ENCODE data around the gene TAS2R43.
A peak's percentile ranks its signal among the peaks of the same experiment; 100 is the strongest.
"Not testable (repeated sequence)": the region's sequence is repeated elsewhere in the genome, so short reads cannot be mapped to it uniquely, and the experiment has no call there.

Gene TAS2R43

DNA sequence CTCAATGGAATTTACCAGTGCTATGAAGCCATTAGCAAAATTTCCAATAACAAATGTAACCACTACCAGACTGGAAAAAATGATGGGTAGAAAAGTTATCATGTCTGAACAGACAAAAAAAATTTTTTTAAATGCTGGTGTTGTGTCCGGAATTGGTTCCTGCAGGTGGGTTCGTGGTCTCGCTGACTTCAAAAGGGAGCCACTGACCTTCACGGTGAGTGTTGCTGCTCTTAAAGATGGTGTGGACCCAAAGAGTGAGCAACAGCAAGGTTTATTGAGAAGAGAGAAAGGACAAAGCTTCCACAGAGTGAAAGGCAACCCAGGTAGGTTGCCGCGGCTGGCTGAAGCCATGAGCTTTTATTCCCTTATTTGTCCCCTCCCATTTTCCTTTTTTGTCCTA lies at the start of gene TAS2R43:
TAS2R43 (minus strand) TSS at position 186 of the 400 bp plus-strand sequence; CDS start at position 102, 84 bp downstream.
- H3K9me3 Mint-ChIP-seq (ENCODE audit: low read depth) = no peaks in the 10 kb centered on the region
- peaks cover 32% of the 10 kb centered on the region for H3K36me3 Mint-ChIP-seq
- H3K4me1 Mint-ChIP-seq (ENCODE audit: low read depth) = peaks cover 14% of the 10 kb centered on the region
- no peak within 1 kb of the TSS for H3K4me3 Mint-ChIP-seq
- H3K27me3 Mint-ChIP-seq = no peaks in the 10 kb centered on the region
- H3K27ac Mint-ChIP-seq = peak within 1 kb of the TSS; percentile 34

- Mint-ChIP-seq H3K4me3 (no peak overlapping the region), H3K9me3 (ENCODE audit: low read depth) (no peaks in the 10 kb centered on the region), H3K27me3 (no peaks in the 10 kb centered on the region), H3K27ac (no peak overlapping the region), H3K4me1 (ENCODE audit: low read depth) (peaks cover 51% of the 10 kb centered on the region), H3K36me3 (peaks cover 16% of the 10 kb centered on the region)
These were observed 44.0 kb upstream of the TAS2R43 start for GRCh38 chr12:11136075-11136474.

DNA sequence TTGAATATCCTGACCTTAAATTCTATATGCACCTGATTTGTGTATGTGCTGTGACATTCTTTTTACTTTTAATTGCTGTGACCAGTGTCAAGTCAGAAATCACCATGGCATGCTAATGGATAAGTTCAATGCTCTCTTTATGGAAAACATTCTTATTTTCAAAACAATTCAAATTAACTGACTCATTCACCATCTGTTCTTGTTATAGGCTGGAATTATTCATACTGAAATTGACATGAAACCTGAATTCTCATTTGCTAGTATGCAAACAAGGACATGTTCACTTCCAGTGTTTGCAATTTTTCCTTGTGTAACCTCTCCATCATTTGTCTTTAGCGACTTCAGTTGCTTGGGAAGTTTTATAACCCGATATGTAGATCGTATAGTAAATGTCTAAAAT lies 42.2 kb upstream of the TAS2R43 start, which contains the start of gene TAS2R30:
TAS2R30 (minus strand) TSS at position 340 of the 400 bp plus-strand sequence. CDS start 400 bp downstream, outside the sequence.
- no peak within 1 kb of the TSS for H3K4me3 Mint-ChIP-seq
- no peaks in the 10 kb centered on the region for H3K27me3 Mint-ChIP-seq
- peaks cover 14% of the 10 kb centered on the region for H3K36me3 Mint-ChIP-seq
- H3K4me1 Mint-ChIP-seq (ENCODE audit: low read depth) = peaks cover 47% of the 10 kb centered on the region
- H3K9me3 Mint-ChIP-seq (ENCODE audit: low read depth) = no peaks in the 10 kb centered on the region
- H3K27ac Mint-ChIP-seq = peak within 1 kb of the TSS; percentile 2

- Mint-ChIP-seq H3K27me3 (no peaks in the 10 kb centered on the region), H3K27ac (no peak overlapping the region), H3K4me3 (no peak overlapping the region), H3K9me3 (ENCODE audit: low read depth) (no peaks in the 10 kb centered on the region), H3K4me1 (ENCODE audit: low read depth) (peaks cover 43% of the 10 kb centered on the region), H3K36me3 (peaks cover 18% of the 10 kb centered on the region)
These were observed 41.7 kb upstream of the TAS2R43 start for GRCh38 chr12:11133816-11134215.

DNA sequence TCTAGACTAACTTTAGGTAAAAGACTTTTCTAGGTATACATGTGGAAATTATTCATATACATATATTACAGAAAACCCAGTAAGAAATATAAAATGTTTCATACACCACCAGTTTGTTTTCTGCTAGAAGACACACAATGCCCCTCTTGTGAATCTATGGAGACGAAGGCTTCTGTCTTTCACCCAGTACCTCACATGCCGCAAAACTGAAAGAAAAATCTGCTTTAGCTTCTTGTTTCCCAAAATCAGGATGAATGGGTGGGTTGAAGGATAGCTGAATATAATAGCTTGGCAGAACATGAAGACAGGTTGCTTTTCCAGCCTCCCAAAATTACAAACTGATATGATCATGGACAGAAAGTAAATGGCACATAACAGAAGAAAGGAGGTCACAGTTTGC lies 41.0 kb upstream of the TAS2R43 start:
- Mint-ChIP-seq H3K27ac (no peak overlapping the region), H3K9me3 (ENCODE audit: low read depth) (no peaks in the 10 kb centered on the region), H3K4me1 (ENCODE audit: low read depth) (peaks cover 43% of the 10 kb centered on the region), H3K4me3 (no peak overlapping the region), H3K27me3 (no peaks in the 10 kb centered on the region), H3K36me3 (peaks cover 20% of the 10 kb centered on the region)

- Mint-ChIP-seq H3K4me1 (ENCODE audit: low read depth) (peaks cover 33% of the 10 kb centered on the region), H3K9me3 (ENCODE audit: low read depth) (peaks cover 13% of the 10 kb centered on the region), H3K4me3 (no peak overlapping the region), H3K36me3 (peaks cover 28% of the 10 kb centered on the region), H3K27me3 (no peaks in the 10 kb centered on the region), H3K27ac (no peak overlapping the region)
These were observed 38.9 kb upstream of the TAS2R43 start for GRCh38 chr12:11130999-11131398.

DNA sequence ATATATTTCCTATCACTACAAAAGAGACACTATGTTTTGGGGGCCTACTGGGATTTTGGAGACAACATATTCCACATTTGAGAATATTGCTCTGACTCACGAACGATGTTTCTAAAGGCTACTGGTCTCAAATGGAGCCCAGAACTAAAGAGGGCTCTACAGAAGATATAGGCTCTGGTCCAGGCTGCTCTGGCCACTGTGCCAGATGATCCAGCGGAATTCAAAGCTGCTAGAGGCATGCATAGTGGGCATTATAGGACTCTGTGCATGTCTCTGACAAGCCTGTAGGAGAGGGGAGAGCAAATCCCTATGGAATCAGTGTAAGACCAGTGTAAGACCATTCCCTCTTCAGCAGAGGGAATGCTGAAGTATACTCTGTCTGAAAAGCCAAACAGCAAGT lies 38.3 kb upstream of the TAS2R43 start:
- no peaks in the 10 kb centered on the region for H3K27me3 Mint-ChIP-seq

DNA sequence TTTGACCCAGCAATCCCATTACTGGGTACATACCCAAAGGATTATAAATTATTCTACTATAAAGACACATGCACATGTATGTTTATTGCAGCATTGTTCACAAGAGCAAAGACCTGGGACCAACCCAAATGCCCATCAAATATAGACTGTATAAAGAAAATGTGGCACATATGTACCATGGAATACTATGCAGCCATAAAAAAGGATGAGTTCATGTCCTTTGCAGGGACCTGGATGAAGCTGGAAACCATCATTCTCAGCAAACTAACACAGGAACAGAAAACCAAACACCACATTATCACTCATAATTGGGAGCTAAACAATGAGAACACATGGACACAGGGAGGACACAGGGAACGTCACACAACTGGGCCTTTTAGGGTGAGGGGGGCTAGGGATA lies 22.0 kb upstream of the TAS2R43 start:
- Mint-ChIP-seq H3K4me1 (ENCODE audit: low read depth) (peaks cover 68% of the 10 kb centered on the region), H3K36me3 (peaks cover 73% of the 10 kb centered on the region), H3K9me3 (ENCODE audit: low read depth) (peaks cover 23% of the 10 kb centered on the region)
- not testable (repeated sequence) for H3K27ac Mint-ChIP-seq, H3K4me3 Mint-ChIP-seq, H3K27me3 Mint-ChIP-seq

More for the DNA sequence above, 38.3 kb upstream of the TAS2R43 start:
- H3K4me3 Mint-ChIP-seq = no peak overlapping the region
- peaks cover 14% of the 10 kb centered on the region for H3K9me3 Mint-ChIP-seq (ENCODE audit: low read depth)
- peaks cover 29% of the 10 kb centered on the region for H3K36me3 Mint-ChIP-seq
- peaks cover 28% of the 10 kb centered on the region for H3K4me1 Mint-ChIP-seq (ENCODE audit: low read depth)
- H3K27ac Mint-ChIP-seq = no peak overlapping the region

- H3K4me1 Mint-ChIP-seq (ENCODE audit: low read depth) = peaks cover 64% of the 10 kb centered on the region
- not testable (repeated sequence) for H3K27me3 Mint-ChIP-seq, H3K27ac Mint-ChIP-seq, H3K4me3 Mint-ChIP-seq
- H3K9me3 Mint-ChIP-seq (ENCODE audit: low read depth) = peaks cover 26% of the 10 kb centered on the region
- H3K36me3 Mint-ChIP-seq = peaks cover 72% of the 10 kb centered on the region
These were observed 19.1 kb upstream of the TAS2R43 start for GRCh38 chr12:11111213-11111612.

GRCh38 chr12:11108862-11109261 lies 16.7 kb upstream of the TAS2R43 start:
- Mint-ChIP-seq H3K36me3 (peaks cover 62% of the 10 kb centered on the region), H3K27ac (no peak overlapping the region), H3K4me3 (no peak overlapping the region), H3K9me3 (ENCODE audit: low read depth) (peaks cover 27% of the 10 kb centered on the region), H3K27me3 (no peaks in the 10 kb centered on the region), H3K4me1 (ENCODE audit: low read depth) (peaks cover 52% of the 10 kb centered on the region)

- Mint-ChIP-seq H3K27ac (no peak overlapping the region), H3K27me3 (no peaks in the 10 kb centered on the region), H3K9me3 (ENCODE audit: low read depth) (peaks cover 28% of the 10 kb centered on the region), H3K4me1 (ENCODE audit: low read depth) (peaks cover 44% of the 10 kb centered on the region), H3K36me3 (peaks cover 57% of the 10 kb centered on the region), H3K4me3 (no peak overlapping the region)
These were observed 15.6 kb upstream of the TAS2R43 start for GRCh38 chr12:11107719-11108118.

GRCh38 chr12:11106288-11106687 lies 14.2 kb upstream of the TAS2R43 start:
- no peak overlapping the region for H3K4me3 Mint-ChIP-seq
- peaks cover 23% of the 10 kb centered on the region for H3K9me3 Mint-ChIP-seq (ENCODE audit: low read depth)
- H3K36me3 Mint-ChIP-seq = peaks cover 45% of the 10 kb centered on the region
- peaks cover 40% of the 10 kb centered on the region for H3K4me1 Mint-ChIP-seq (ENCODE audit: low read depth)
- peak overlapping the region; percentile 28 for H3K27ac Mint-ChIP-seq
- no peaks in the 10 kb centered on the region for H3K27me3 Mint-ChIP-seq

GRCh38 chr12:11105546-11105945 lies 13.4 kb upstream of the TAS2R43 start:
- Mint-ChIP-seq H3K4me1 (ENCODE audit: low read depth) (peaks cover 34% of the 10 kb centered on the region), H3K27ac (no peak overlapping the region), H3K36me3 (peaks cover 44% of the 10 kb centered on the region), H3K9me3 (ENCODE audit: low read depth) (peaks cover 19% of the 10 kb centered on the region), H3K27me3 (no peaks in the 10 kb centered on the region), H3K4me3 (no peak overlapping the region)

DNA sequence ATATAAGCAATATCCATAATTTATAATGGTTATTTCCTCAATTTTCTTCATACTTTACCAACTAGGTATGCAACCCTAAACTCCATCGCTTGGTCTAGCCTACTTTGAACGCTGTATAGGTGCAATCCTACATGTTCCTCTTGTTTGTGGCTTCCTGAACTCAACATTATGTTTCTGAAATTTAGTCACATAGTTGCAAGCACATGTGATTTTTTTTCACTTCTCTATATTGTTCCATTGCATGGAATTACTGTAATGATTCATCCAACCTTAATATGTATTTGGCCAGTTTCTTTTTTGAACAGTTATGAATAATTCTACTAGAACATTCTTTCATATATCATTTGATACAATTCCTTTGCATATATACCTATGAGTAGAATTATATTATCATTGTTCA lies 2.8 kb upstream of the TAS2R43 start:
- H3K4me3 Mint-ChIP-seq; H3K9me3 Mint-ChIP-seq (ENCODE audit: low read depth); H3K27ac Mint-ChIP-seq; H3K27me3 Mint-ChIP-seq: not testable (repeated sequence)
- Mint-ChIP-seq H3K4me1 (ENCODE audit: low read depth) (peaks cover 16% of the 10 kb centered on the region), H3K36me3 (peaks cover 31% of the 10 kb centered on the region)

- Mint-ChIP-seq H3K9me3 (ENCODE audit: low read depth) (peaks cover 2% of the 10 kb centered on the region), H3K27me3 (no peaks in the 10 kb centered on the region), H3K4me1 (ENCODE audit: low read depth) (peaks cover 26% of the 10 kb centered on the region), H3K27ac (no peak overlapping the region), H3K36me3 (peaks cover 34% of the 10 kb centered on the region), H3K4me3 (no peak overlapping the region)
These were observed 2.9 kb downstream of the TAS2R43 start for GRCh38 chr12:11089246-11089645.

DNA sequence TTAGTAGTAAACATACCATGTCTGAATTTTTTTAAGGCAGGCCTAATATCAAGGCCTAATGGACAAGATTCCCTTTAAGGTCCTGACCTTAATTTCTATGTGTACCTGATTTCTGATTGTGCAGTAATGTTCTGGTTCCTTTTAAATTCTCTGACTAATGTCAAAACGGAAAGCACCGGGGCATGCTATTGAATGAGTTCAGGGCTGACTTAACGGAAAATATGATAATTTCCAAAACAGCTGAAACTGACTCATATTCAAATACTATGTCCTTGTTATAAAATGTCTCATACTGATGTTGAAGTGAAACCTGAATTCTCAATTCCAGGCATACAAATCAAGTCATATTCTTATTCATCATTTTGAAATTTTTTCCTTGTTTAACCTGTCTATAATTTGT lies 6.7 kb downstream of the TAS2R43 start:
- Mint-ChIP-seq H3K36me3 (peaks cover 34% of the 10 kb centered on the region), H3K9me3 (ENCODE audit: low read depth) (peaks cover 11% of the 10 kb centered on the region), H3K4me1 (ENCODE audit: low read depth) (peaks cover 16% of the 10 kb centered on the region), H3K4me3 (peak overlapping the region; percentile 35), H3K27me3 (no peaks in the 10 kb centered on the region), H3K27ac (peak overlapping the region; percentile 89)

Data from activated naive CD8-positive, alpha-beta T cell (primary cell).